CD4-positive, alpha-beta T cell (primary cell): Measurements from ENCODE around the gene MRPS31. TPM values are rescaled to one million over a fixed set of nuclear protein-coding genes. Genes with fewer than 3 reads are reported as not detected.
"Not testable (repeated sequence)": the region's sequence is repeated elsewhere in the genome, so short reads cannot be mapped to it uniquely, and the experiment has no call there.

Source experiments
- ATAC-seq: fragments of 200-7000 bp; cut with Tn5 transposase; one replicate; pipeline ENCODE4 v1.10.0; 2022; ENCODE audit warnings: mild to moderate bottlenecking; ENCODE audit not compliant: poor library complexity
- CTCF ChIA-PET: fragments of 350-600 bp; sonication (Branson Sonifier 250); formaldehyde crosslinking; loops from one replicate; lab custom pipeline; 2021; ENCODE audit warnings: antibody characterized with exemption, inconsistent platforms; lab: Charles Lee
- POLR2A ChIA-PET: fragments of 350-600 bp; sonication (Branson Sonifier 250); formaldehyde crosslinking; loops from one replicate; lab custom pipeline; 2021; ENCODE audit warnings: antibody characterized with exemption, inconsistent platforms; lab: Charles Lee
- DNase-seq, 14 experiments: peaks; one replicate each; pipeline ENCODE4 v3.0.0-alpha.2; 2013 to 2020; ENCODE audit warnings: mixed read lengths in 2 of 14
- H3K27ac ChIP-seq, 2 donors: one replicate each; pipeline versions ENCODE4 v1.5.1 to v1.7.0; 2013; ENCODE audit warnings: low read length in 2 of 2, low read depth in 1 of 2, mild to moderate bottlenecking in 1 of 2
- H3K27me3 ChIP-seq, 2 experiments: 1 replicate in 1 of 2; 2 replicates in 1 of 2; pipeline versions ENCODE4 v1.6.1 to v1.7.0; 2013; ENCODE audit warnings: low read length in 2 of 2, control low read depth in 1 of 2, mild to moderate bottlenecking in 1 of 2, moderate library complexity in 1 of 2; ENCODE audit not compliant: insufficient read depth in 2 of 2, control insufficient read depth in 1 of 2
- H3K36me3 ChIP-seq: one replicate; pipeline ENCODE4 v1.6.1; 2013; ENCODE audit warnings: low read length, control low read depth; ENCODE audit not compliant: insufficient read depth
- H3K4me1 ChIP-seq: one replicate; pipeline ENCODE4 v1.6.1; 2013; ENCODE audit warnings: low read length, control low read depth; ENCODE audit not compliant: insufficient read depth
- H3K4me3 ChIP-seq: one replicate; pipeline ENCODE4 v1.5.1; 2013; ENCODE audit warnings: mild to moderate bottlenecking, low read length, moderate library complexity
- H3K9me3 ChIP-seq, 2 experiments: 1 replicate in 1 of 2; 2 replicates in 1 of 2; pipeline versions ENCODE4 v1.6.1 to v1.7.0; 2013; ENCODE audit warnings: low read length in 2 of 2, mild to moderate bottlenecking in 2 of 2, control low read depth in 1 of 2, moderate library complexity in 1 of 2; ENCODE audit not compliant: control insufficient read depth in 1 of 2, insufficient read depth in 1 of 2
- H3K27ac Mint-ChIP-seq: one replicate; pipeline ENCODE4 v1.8.0; 2020; ENCODE audit warnings: mixed read lengths
- H3K27me3 Mint-ChIP-seq: one replicate; pipeline ENCODE4 v1.8.0; 2021; ENCODE audit warnings: mixed read lengths
- H3K36me3 Mint-ChIP-seq: one replicate; pipeline ENCODE4 v1.8.0; 2021; ENCODE audit warnings: low read depth, mixed read lengths
- H3K4me1 Mint-ChIP-seq: one replicate; pipeline ENCODE4 v1.8.0; 2021; ENCODE audit warnings: low read depth, mixed read lengths
- H3K4me3 Mint-ChIP-seq: one replicate; pipeline ENCODE4 v1.8.0; 2020; ENCODE audit warnings: mild to moderate bottlenecking, mixed read lengths
- H3K9me3 Mint-ChIP-seq: one replicate; pipeline ENCODE4 v1.8.0; 2020; ENCODE audit warnings: mixed read lengths
- CTCF ChIP-seq: fragments of 200-600 bp; IDR thresholded peaks from one replicate; pipeline ENCODE4 v1.8.0; 2022; ENCODE audit warnings: antibody characterized with exemption, mild to moderate bottlenecking
- intact Hi-C, 2 experiments: fragments of 100-400 bp; cut with DNase I in 1 of 2; cut with micrococcal nuclease in 1 of 2; formaldehyde crosslinking; loops; one replicate each; pipeline versions ENCODE4 v1.15.1 to v1.9.0; 2023 to 2025; cut with DNase I, micrococcal nuclease
- total RNA-seq, 174 experiments: library from RNA in 2 of 174; stranded (reverse) in 2 of 174; gene quantifications; one replicate each; pipeline ENCODE4 v1.2.3 and lab custom pipeline; 2021 to 2026

The MRPS31 gene
- total RNA-seq, 2 experiments from 2014 or later = 8.3 to 9.5 TPM

- ATAC-seq (no peak), DNase-seq (no peak)
- H3K4me1 ChIP-seq = no peaks in the 10 kb centered on the region
- intact Hi-C loops = no loop called here
- H3K27me3 ChIP-seq = no peaks in the 10 kb centered on the region
- H3K27ac ChIP-seq = no peak overlapping the region
- TF ChIP-seq CTCF = no peak
- Mint-ChIP-seq H3K9me3 (no peaks in the 10 kb centered on the region), H3K4me1 (no peaks in the 10 kb centered on the region), H3K36me3 (peaks cover 69% of the 10 kb centered on the region), H3K27me3 (no peaks in the 10 kb centered on the region), H3K4me3 (no peak overlapping the region), H3K27ac (no peak overlapping the region)
- no peaks in the 10 kb centered on the region for H3K9me3 ChIP-seq
- no peak overlapping the region for H3K4me3 ChIP-seq
- ChIA-PET CTCF (no interaction called here), POLR2A (no interaction called here)
- H3K36me3 ChIP-seq = peaks cover 24% of the 10 kb centered on the region
Measured at GRCh38 chr13:40728595-40728994, 42.4 kb downstream of the MRPS31 start.

GRCh38 chr13:40714433-40714832 lies 56.6 kb downstream of the MRPS31 start:
- H3K4me3 ChIP-seq, H3K27me3 ChIP-seq, H3K27me3 Mint-ChIP-seq, CTCF ChIA-PET, H3K4me1 ChIP-seq, H3K4me1 Mint-ChIP-seq, ATAC-seq, H3K27ac ChIP-seq, H3K4me3 Mint-ChIP-seq, intact Hi-C loops, POLR2A ChIA-PET, H3K27ac Mint-ChIP-seq, DNase-seq: not testable (repeated sequence)
- Mint-ChIP-seq H3K36me3 (peaks cover 76% of the 10 kb centered on the region), H3K9me3 (peaks cover 14% of the 10 kb centered on the region)
- peaks cover 6 to 18% of the 10 kb centered on the region in 2 experiments for H3K9me3 ChIP-seq
- peaks cover 17% of the 10 kb centered on the region for H3K36me3 ChIP-seq

- Histone ChIP-seq H3K36me3 (no peaks in the 10 kb centered on the region), H3K9me3 (peaks cover 0 to 18% of the 10 kb centered on the region in 2 experiments), H3K4me1 (peaks cover 4% of the 10 kb centered on the region), H3K27me3 (no peaks in the 10 kb centered on the region), H3K27ac (no peak overlapping the region), H3K4me3 (no peak overlapping the region)
- ChIA-PET POLR2A (no interaction called here), CTCF (no interaction called here)
- Mint-ChIP-seq H3K27me3 (no peaks in the 10 kb centered on the region), H3K4me3 (no peak overlapping the region), H3K9me3 (peaks cover 22% of the 10 kb centered on the region), H3K4me1 (peaks cover 32% of the 10 kb centered on the region), H3K27ac (peak overlapping the region; percentile 17), H3K36me3 (peaks cover 33% of the 10 kb centered on the region)
- intact Hi-C loops = no loop called here
- ATAC-seq = peak; percentile 56
- no peak for TF ChIP-seq CTCF
- DNase-seq = peak in 4 of 14 experiments; percentile 8 to 27 (median 21)
Measured at GRCh38 chr13:40706439-40706838, 64.6 kb downstream of the MRPS31 start.

GRCh38 chr13:40697711-40698110 lies 73.3 kb downstream of the MRPS31 start:
- Mint-ChIP-seq H3K36me3 (no peaks in the 10 kb centered on the region), H3K27ac (no peak overlapping the region), H3K4me3 (no peak overlapping the region), H3K4me1 (no peaks in the 10 kb centered on the region), H3K27me3 (no peaks in the 10 kb centered on the region), H3K9me3 (no peaks in the 10 kb centered on the region)
- DNase-seq (no peak), ATAC-seq (no peak)
- POLR2A ChIA-PET = no interaction called here
- CTCF ChIA-PET = no interaction called here
- Histone ChIP-seq H3K4me1 (no peaks in the 10 kb centered on the region), H3K27me3 (no peaks in the 10 kb centered on the region), H3K9me3 (no peaks in the 10 kb centered on the region), H3K4me3 (no peak overlapping the region), H3K36me3 (no peaks in the 10 kb centered on the region), H3K27ac (no peak overlapping the region)
- TF ChIP-seq CTCF = no peak
- intact Hi-C loops = no loop called here
